ENCODE measurements around the gene CRYZ. TPM values are rescaled to one million over a fixed set of nuclear protein-coding genes. Genes with fewer than 3 reads are reported as not detected.

Gene CRYZ
- total and polyA plus RNA-seq, 10 of the 15 experiments (the other 5 are each of a cell fraction or from before 2014, with no cell fraction given), result 53.4 to 194 (median 79.8) TPM

DNA sequence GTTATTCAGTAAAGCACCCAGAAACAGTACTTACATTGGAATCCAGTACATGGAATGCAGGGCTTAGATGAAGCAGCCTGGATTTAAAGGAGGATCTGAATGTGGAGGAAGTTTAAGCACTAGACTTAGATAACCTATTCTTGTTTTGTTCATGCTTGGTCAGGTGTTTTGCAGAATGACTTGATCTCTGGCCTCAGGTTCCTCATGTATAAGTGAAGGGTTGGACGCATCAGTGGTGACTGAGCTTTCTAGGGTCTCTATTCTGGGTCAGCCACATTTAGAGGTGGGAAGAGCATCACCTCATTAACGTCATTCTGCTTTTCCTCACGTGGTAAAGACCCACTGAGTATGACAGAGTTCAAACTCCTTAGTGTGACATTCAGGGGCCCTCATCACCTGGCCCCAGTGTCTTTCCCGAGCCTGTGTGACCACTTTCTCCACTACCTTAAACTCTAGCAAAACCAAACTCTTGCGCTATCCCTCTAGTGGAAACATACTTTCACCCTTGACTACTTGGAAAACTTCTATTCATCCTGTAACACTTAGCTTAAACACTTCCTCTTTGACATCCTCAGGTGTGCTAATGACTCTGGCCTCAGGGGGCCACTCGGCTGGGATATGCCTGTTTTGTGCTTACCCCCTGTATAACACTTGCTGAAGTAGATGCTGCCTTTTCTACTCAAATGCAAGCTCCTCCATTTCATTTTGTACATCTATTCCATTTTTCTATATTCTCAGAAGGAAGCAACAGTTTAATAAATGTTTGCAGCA lies 58.4 kb downstream of the CRYZ start:
- ChIA-PET SMC1A (ENCODE audit: uncharacterized antibody, unreplicated experiment) (interaction anchor here (0.8 to 1.7 kb wide), 4 partner anchors 15 to 162 kb away, joined by 3 to 8 read pairs (median 4); partner anchors contain the start of gene LRRC53), CTCF (interaction anchor here (0.6 to 2.7 kb wide), 3 partner anchors 15 to 98 kb away, joined by 3 to 14 read pairs (median 3); no protein-coding TSS in a partner anchor), POLR2A (no interaction called here), RAD21 (ENCODE audit: unreplicated experiment) (no interaction called here)
- intact Hi-C loops (cut with micrococcal nuclease; ENCODE audit: unreplicated experiment), result no loop called here
- Histone ChIP-seq H3K4me3 (no peak overlapping the region; the same call in 1 of the 2 replicates), H3K9me3 (replicated peaks; ENCODE audit: control insufficient read depth, insufficient read depth, low read length) (peaks cover 3% of the 10 kb centered on the region; the same call in 2 of the 3 replicates), H3K27ac (ENCODE audit: control insufficient read depth, insufficient read depth) (no peak overlapping the region), H3K4me2 (ENCODE audit: control insufficient read depth, insufficient read depth) (0 out of 2 replicates have a peak overlapping the region, but pooled peaks have one; percentile 31), H3K79me2 (ENCODE audit: control insufficient read depth, insufficient read depth, low read length) (no peaks in the 10 kb centered on the region), H3K36me3 (ENCODE audit: control insufficient read depth in 2 of 2, insufficient read depth in 2 of 2, low read length in 1 of 2) (no peaks in the 10 kb centered on the region), H3K9ac (ENCODE audit: control insufficient read depth, insufficient read depth, low read length) (no peak overlapping the region), H3K4me1 (ENCODE audit: control insufficient read depth, insufficient read depth, low read length) (peaks cover 10% of the 10 kb centered on the region), H2AFZ (ENCODE audit: control insufficient read depth, low read depth, low read length) (peak overlapping the region; percentile 15), H3K27me3 (replicated peaks in 1 of 2; ENCODE audit: control insufficient read depth in 2 of 2, insufficient read depth in 2 of 2, low read length in 1 of 2) (0 out of 4 replicates have a peak, but pooled peaks cover 2% of the 10 kb centered on the region in 2 experiments), H4K20me1 (ENCODE audit: control insufficient read depth, insufficient read depth) (no peaks in the 10 kb centered on the region)
- 48% methylated on average over 6 of the region's 6 CpGs for WGBS (ENCODE audit: insufficient coverage, insufficient replicate concordance, low lambda C conversion rate, missing lambda C conversion rate)
- DNase-seq (ENCODE audit: low read depth, low spot score), result no peak
- no TSS peak for BruUV-seq (replicated peaks)
- no peak for TF ChIP-seq TARDBP (IDR thresholded peaks at IDR 0.05; ENCODE audit: borderline replicate concordance)
- TF ChIP-seq ATF7 (IDR thresholded peaks at IDR 0.05; ENCODE audit: low read depth), result no peak
- TF ChIP-seq, protein P1, sequence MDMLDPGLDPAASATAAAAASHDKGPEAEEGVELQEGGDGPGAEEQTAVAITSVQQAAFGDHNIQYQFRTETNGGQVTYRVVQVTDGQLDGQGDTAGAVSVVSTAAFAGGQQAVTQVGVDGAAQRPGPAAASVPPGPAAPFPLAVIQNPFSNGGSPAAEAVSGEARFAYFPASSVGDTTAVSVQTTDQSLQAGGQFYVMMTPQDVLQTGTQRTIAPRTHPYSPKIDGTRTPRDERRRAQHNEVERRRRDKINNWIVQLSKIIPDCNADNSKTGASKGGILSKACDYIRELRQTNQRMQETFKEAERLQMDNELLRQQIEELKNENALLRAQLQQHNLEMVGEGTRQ (IDR thresholded peaks at IDR 0.05; ENCODE audit: borderline replicate concordance, low read depth, low read length), result no peak
- TF ChIP-seq, protein P2, sequence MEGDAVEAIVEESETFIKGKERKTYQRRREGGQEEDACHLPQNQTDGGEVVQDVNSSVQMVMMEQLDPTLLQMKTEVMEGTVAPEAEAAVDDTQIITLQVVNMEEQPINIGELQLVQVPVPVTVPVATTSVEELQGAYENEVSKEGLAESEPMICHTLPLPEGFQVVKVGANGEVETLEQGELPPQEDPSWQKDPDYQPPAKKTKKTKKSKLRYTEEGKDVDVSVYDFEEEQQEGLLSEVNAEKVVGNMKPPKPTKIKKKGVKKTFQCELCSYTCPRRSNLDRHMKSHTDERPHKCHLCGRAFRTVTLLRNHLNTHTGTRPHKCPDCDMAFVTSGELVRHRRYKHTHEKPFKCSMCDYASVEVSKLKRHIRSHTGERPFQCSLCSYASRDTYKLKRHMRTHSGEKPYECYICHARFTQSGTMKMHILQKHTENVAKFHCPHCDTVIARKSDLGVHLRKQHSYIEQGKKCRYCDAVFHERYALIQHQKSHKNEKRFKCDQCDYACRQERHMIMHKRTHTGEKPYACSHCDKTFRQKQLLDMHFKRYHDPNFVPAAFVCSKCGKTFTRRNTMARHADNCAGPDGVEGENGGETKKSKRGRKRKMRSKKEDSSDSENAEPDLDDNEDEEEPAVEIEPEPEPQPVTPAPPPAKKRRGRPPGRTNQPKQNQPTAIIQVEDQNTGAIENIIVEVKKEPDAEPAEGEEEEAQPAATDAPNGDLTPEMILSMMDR (IDR thresholded peaks at IDR 0.05 in 2 of 3, conservative IDR thresholded peaks at IDR 0.05 in 1 of 3; ENCODE audit: control insufficient read depth in 2 of 3, extremely low read depth in 1 of 3, insufficient read depth in 1 of 3, low read depth in 3 of 3, low read length in 3 of 3), result 0 out of 6 replicates have a peak, but pooled peaks of 1 of the 3 experiments have one; percentile 23
- peak; percentile 55; the same call in 1 of the 2 replicates for TF ChIP-seq SPI1 (IDR thresholded peaks at IDR 0.05; ENCODE audit: borderline replicate concordance, insufficient read depth, low read depth, low read length)
- no peak for FAIRE-seq
- in situ Hi-C loops (cut with MboI), result no loop called here
- ATAC-seq, result peak; percentile 75

Measured in GM12878 (cell line).